Keratinocyte (primary cell): ENCODE data around the gene CBARP. TPM values are rescaled to one million over a fixed set of nuclear protein-coding genes. Genes with fewer than 3 reads are reported as not detected.

Experiments
- DNase-seq: peaks from one replicate; pipeline ENCODE4 v3.0.0-alpha.2; 2011; ENCODE audit warnings: low read depth, missing footprints, low spot score
- FAIRE-seq: peaks from 2 replicates; lab custom pipeline; 2011; peaks lifted over from hg19 to GRCh38; lab: Jason Lieb, UNC
- H2AFZ ChIP-seq: 2 replicates; pipeline ENCODE4 v1.6.0; 2012; ENCODE audit warnings: low read length, control low read depth, inconsistent platforms; ENCODE audit not compliant: control insufficient read depth
- H3K27ac ChIP-seq: 2 replicates; pipeline ENCODE4 v1.5.1; 2011; ENCODE audit warnings: low read length; ENCODE audit not compliant: control insufficient read depth, insufficient read depth
- H3K27me3 ChIP-seq: 3 replicates; pipeline ENCODE4 v1.6.0; 2011; ENCODE audit warnings: low read length; ENCODE audit not compliant: control insufficient read depth, insufficient read depth; ENCODE audit errors: extremely low read depth
- H3K36me3 ChIP-seq, 2 experiments: 2 replicates in 1 of 2; 3 replicates in 1 of 2; pipeline ENCODE4 v1.5.1; 2011; ENCODE audit warnings: low read length in 2 of 2, mild to moderate bottlenecking in 1 of 2; ENCODE audit not compliant: control insufficient read depth in 2 of 2, insufficient read depth in 2 of 2; ENCODE audit errors: extremely low read depth in 1 of 2
- H3K4me1 ChIP-seq: 3 replicates; pipeline ENCODE4 v1.5.1; 2011; ENCODE audit warnings: low read length; ENCODE audit not compliant: control insufficient read depth, insufficient read depth; ENCODE audit errors: extremely low read depth
- H3K4me2 ChIP-seq: 3 replicates; pipeline ENCODE4 v1.6.0; 2011; ENCODE audit warnings: low read depth, low read length; ENCODE audit not compliant: control insufficient read depth, insufficient read depth; ENCODE audit errors: extremely low read depth
- H3K4me3 ChIP-seq, 3 experiments: fragments of 200-600 bp in 1 of 3; sonication (generic) in 1 of 3; 2 replicates in 2 of 3; 3 replicates in 1 of 3; pipeline ENCODE4 v1.5.1; 2011 to 2016; ENCODE audit warnings: low read length in 3 of 3, mild to moderate bottlenecking in 3 of 3, control low read depth in 2 of 3, inconsistent platforms in 1 of 3, low read depth in 1 of 3, mixed read lengths in 1 of 3, mixed run types in 1 of 3, moderate library complexity in 1 of 3; ENCODE audit not compliant: control insufficient read depth in 2 of 3, insufficient read depth in 2 of 3; ENCODE audit errors: extremely low read depth in 1 of 3
- H3K79me2 ChIP-seq: 2 replicates; pipeline ENCODE4 v1.6.0; 2012; ENCODE audit warnings: low read length; ENCODE audit not compliant: control insufficient read depth, insufficient read depth
- H3K9ac ChIP-seq: 3 replicates; pipeline ENCODE4 v1.6.0; 2011; ENCODE audit warnings: low read length; ENCODE audit not compliant: control insufficient read depth, insufficient read depth; ENCODE audit errors: extremely low read depth
- H3K9me1 ChIP-seq: 3 replicates; pipeline ENCODE4 v1.6.0; 2011; ENCODE audit warnings: low read length; ENCODE audit not compliant: control insufficient read depth, insufficient read depth; ENCODE audit errors: extremely low read depth
- H3K9me3 ChIP-seq: 2 replicates; pipeline ENCODE4 v1.5.1; 2012; ENCODE audit warnings: low read depth, low read length; ENCODE audit not compliant: control insufficient read depth
- H4K20me1 ChIP-seq: 3 replicates; pipeline ENCODE4 v1.6.0; 2011; ENCODE audit warnings: low read length; ENCODE audit not compliant: control insufficient read depth, insufficient read depth; ENCODE audit errors: extremely low read depth
- CTCF ChIP-seq, 3 experiments: IDR thresholded peaks in 1 of 3; conservative IDR thresholded peaks in 1 of 3; optimal IDR thresholded peaks in 1 of 3; 2 replicates in 2 of 3; 3 replicates in 1 of 3; pipeline versions ENCODE3 to v1.5.1; 2011; ENCODE audit warnings: low read length in 3 of 3, mild to moderate bottlenecking in 3 of 3, moderate library complexity in 2 of 3, control low read depth in 1 of 3, inconsistent platforms in 1 of 3; ENCODE audit not compliant: insufficient read depth in 2 of 3; ENCODE audit errors: extremely low read depth in 1 of 3
- EZH2 ChIP-seq: IDR thresholded peaks from one replicate; pipeline ENCODE4 v1.6.1; 2012; ENCODE audit warnings: inconsistent platforms, mild to moderate bottlenecking, low read length, moderate library complexity
- dilution Hi-C: fragments of 300-500 bp; cut with MboI; formaldehyde crosslinking; loops from one replicate; pipeline ENCODE4 v1.7.0; 2020; ENCODE audit warnings: low sequenced_read_pairs; ENCODE audit not compliant: extremely low pct_ligation_motif_present
- polyA plus RNA-seq, 5 experiments: library from polyadenylated mRNA; depleted of rRNA in 3 of 5; stranded (reverse) in 3 of 5; stranded (forward) in 1 of 5; unstranded in 1 of 5; fragments of >200 nt; gene quantifications; 1 replicate in 1 of 5; 2 replicates in 3 of 5; 3 replicates in 1 of 5; pipeline versions ENCODE4 v1.2.1 to v1.2.3, GENCODE V29; 2011 to 2012; ENCODE audit warnings: missing spikeins in 2 of 5, low read depth in 1 of 5, low replicate concordance in 1 of 5

The CBARP gene
- polyA plus RNA-seq, 1 donor (not counting 4 experiments of a cell fraction or from before 2014, with no cell fraction given), result 0.93 TPM

DNA sequence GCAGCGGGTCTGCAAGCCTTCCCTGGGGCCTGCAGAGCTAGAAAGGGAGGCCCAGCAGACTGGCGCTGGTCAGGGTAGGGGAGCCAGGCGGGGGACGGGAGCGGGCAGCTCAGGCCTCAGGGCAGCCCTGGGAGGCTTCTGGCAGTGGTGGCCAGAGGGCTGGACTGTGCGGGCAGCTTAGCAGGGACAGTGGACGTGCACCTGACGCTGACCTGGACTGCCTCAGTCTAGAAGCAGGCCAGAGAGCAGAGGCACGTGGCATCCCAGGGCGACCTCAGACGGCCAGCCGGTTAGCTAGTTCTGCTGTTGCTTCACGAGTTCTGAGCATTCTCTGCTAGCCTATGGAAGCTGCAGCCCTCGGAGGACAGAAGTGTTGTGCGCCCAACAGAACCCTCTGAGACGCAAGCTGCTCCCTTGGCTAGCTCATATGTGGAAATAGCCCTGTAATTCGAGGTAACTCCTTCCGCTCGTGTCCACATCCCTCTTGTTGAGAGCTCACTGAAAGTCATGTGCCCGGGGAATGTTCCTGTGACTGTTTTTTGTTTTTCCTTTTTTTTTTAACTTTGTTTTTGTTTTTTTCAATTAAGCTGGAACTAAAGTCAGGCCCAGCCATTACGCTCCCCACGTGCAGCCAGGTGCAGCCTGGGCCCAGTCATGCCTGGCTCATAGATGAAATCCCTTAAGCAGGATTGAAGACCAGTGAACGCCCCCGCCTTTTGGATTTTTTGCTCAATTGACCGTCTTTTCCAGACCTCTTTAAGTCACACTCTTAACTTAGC, 35.6 kb upstream of the CBARP start:
- Histone ChIP-seq H3K9me3 (no peaks in the 10 kb centered on the region), H3K4me1 (peaks cover 51% of the 10 kb centered on the region), H4K20me1 (no peaks in the 10 kb centered on the region), H3K36me3 (peaks cover 29 to 42% of the 10 kb centered on the region in 2 experiments), H3K27ac (no peak overlapping the region), H3K4me3 (no peak overlapping the region), H3K4me2 (peak overlapping the region; percentile 87), H3K79me2 (peaks cover 55% of the 10 kb centered on the region), H3K27me3 (no peaks in the 10 kb centered on the region), H2AFZ (no peak overlapping the region), H3K9ac (peak overlapping the region; percentile 90), H3K9me1 (no peaks in the 10 kb centered on the region)
- dilution Hi-C loops, result no loop called here
- no peak for TF ChIP-seq EZH2
- TF ChIP-seq CTCF (optimal IDR thresholded peaks at IDR 0.05 in 1 of 3, IDR thresholded peaks at IDR 0.05 in 1 of 3, conservative IDR thresholded peaks at IDR 0.05 in 1 of 3; ENCODE audit: extremely low read depth in 1 of 3, insufficient read depth in 2 of 3, low read length in 3 of 3), result no peak
- FAIRE-seq (no peak), DNase-seq (no peak)

GRCh38 chr19:1272423-1273262, 34.8 kb upstream of the CBARP start:
- H3K27ac ChIP-seq, result no peak overlapping the region
- peaks cover 55% of the 10 kb centered on the region for H3K79me2 ChIP-seq
- no peak for DNase-seq
- TF ChIP-seq CTCF (optimal IDR thresholded peaks at IDR 0.05 in 1 of 3, IDR thresholded peaks at IDR 0.05 in 1 of 3, conservative IDR thresholded peaks at IDR 0.05 in 1 of 3; ENCODE audit: extremely low read depth in 1 of 3, insufficient read depth in 2 of 3, low read length in 3 of 3), result no peak
- TF ChIP-seq EZH2, result no peak
- H4K20me1 ChIP-seq, result no peaks in the 10 kb centered on the region
- FAIRE-seq, result no peak
- no peak overlapping the region for H3K4me2 ChIP-seq
- peaks cover 29 to 42% of the 10 kb centered on the region in 2 experiments for H3K36me3 ChIP-seq
- peaks cover 52% of the 10 kb centered on the region for H3K4me1 ChIP-seq
- H3K4me3 ChIP-seq, result no peak overlapping the region
- no peak overlapping the region for H3K9ac ChIP-seq
- H3K9me3 ChIP-seq, result no peaks in the 10 kb centered on the region
- no peak overlapping the region for H2AFZ ChIP-seq
- dilution Hi-C loops, result no loop called here
- H3K9me1 ChIP-seq, result no peaks in the 10 kb centered on the region
- H3K27me3 ChIP-seq, result no peaks in the 10 kb centered on the region
